ENCODE measurements around the gene SRC. TPM values are rescaled to one million over a fixed set of nuclear protein-coding genes. Genes with fewer than 3 reads are reported as not detected.

The SRC gene
- total RNA-seq, 1 experiment from 2014 or later, result 55.6 TPM

DNA sequence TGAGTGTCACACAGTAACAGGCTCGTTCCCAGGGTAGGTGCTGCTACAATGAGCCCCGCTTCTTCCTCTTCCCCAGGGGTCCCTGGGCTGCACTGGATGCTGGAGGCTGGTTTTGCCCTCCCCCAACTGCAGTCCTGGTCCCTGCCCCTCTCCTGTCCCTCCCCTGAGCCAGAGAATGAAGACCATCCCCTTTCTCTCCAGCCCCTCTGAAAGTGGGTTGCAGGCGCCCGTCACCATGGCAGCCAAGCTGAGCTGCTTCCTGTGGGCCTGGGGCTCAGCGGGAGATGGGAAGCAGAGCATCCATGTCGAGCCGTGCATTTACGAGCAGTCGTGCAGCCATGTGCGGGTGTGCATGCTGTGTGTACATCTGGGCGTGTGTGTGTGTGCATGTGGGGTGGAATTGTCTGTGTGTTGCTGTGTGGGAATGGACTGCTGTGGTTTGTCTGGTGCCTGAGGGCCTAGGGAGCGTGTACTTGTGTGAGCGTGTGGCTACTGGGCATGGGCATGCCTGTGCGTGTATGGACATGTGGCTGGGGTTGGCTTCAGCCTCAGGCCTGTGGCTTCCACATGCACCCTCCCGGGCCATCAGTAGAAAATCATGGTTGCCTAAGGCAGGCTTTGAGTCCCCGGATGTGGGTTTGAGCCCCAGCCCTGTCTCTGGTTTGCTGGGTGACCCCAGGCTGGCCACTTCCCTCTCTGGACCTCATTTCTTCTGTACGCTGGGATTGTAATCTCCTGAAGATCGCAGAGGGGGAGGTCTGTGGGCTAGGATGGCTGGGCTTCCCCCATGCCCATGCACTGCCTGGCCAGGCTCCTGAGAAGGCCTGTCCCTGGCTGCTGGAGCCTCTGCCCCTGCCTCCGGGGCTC lies 48.8 kb downstream of the SRC start:
- H3K9me2 ChIP-seq (replicated peaks; ENCODE audit: low read length), result no peaks in the 10 kb centered on the region
- H3K4me3 ChIP-seq (ENCODE audit: low read length), result no peak overlapping the region
- no peak overlapping the region for H3K27ac ChIP-seq (ENCODE audit: low read length)
- ChIA-PET POLR2A (ENCODE audit: unreplicated experiment) (no interaction called here), CTCF (no interaction called here)
- no peaks in the 10 kb centered on the region for H3K79me2 ChIP-seq (ENCODE audit: low read length)
- no peak for ATAC-seq
- H3K27me3 ChIP-seq (ENCODE audit: low read length), result no peaks in the 10 kb centered on the region
- H3F3A ChIP-seq (ENCODE audit: low read length, unreplicated experiment), result no peaks in the 10 kb centered on the region
- no peaks in the 10 kb centered on the region for H3K9me3 ChIP-seq (ENCODE audit: low read length)
- no peak overlapping the region for H2AFZ ChIP-seq (ENCODE audit: low read length)
- no TSS peak for BruUV-seq (replicated peaks)
- no peak overlapping the region for H3K9ac ChIP-seq (ENCODE audit: low read length)
- peaks cover 16% of the 10 kb centered on the region for H3K36me3 ChIP-seq (ENCODE audit: low read depth, low read length)
- H4K20me1 ChIP-seq (ENCODE audit: low read length), result no peaks in the 10 kb centered on the region
- no peak for DNase-seq
- TF ChIP-seq EZH2 (IDR thresholded peaks at IDR 0.05; ENCODE audit: low read length, unreplicated experiment) (no peak), EZH2phosphoT487 (IDR thresholded peaks at IDR 0.05; ENCODE audit: borderline replicate concordance, low read length) (no peak)
- TF ChIP-seq, protein P1, sequence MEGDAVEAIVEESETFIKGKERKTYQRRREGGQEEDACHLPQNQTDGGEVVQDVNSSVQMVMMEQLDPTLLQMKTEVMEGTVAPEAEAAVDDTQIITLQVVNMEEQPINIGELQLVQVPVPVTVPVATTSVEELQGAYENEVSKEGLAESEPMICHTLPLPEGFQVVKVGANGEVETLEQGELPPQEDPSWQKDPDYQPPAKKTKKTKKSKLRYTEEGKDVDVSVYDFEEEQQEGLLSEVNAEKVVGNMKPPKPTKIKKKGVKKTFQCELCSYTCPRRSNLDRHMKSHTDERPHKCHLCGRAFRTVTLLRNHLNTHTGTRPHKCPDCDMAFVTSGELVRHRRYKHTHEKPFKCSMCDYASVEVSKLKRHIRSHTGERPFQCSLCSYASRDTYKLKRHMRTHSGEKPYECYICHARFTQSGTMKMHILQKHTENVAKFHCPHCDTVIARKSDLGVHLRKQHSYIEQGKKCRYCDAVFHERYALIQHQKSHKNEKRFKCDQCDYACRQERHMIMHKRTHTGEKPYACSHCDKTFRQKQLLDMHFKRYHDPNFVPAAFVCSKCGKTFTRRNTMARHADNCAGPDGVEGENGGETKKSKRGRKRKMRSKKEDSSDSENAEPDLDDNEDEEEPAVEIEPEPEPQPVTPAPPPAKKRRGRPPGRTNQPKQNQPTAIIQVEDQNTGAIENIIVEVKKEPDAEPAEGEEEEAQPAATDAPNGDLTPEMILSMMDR (conservative IDR thresholded peaks at IDR 0.05; ENCODE audit: low read depth, low read length), result no peak
- intact Hi-C loops (cut with micrococcal nuclease), result no loop called here
- H3K4me2 ChIP-seq (ENCODE audit: low read length), result no peak overlapping the region
- no peaks in the 10 kb centered on the region for H3K4me1 ChIP-seq (ENCODE audit: insufficient read depth, low read length)

- no peaks in the 10 kb centered on the region for H3K79me2 ChIP-seq (ENCODE audit: low read length)
- no peaks in the 10 kb centered on the region for H3K27me3 ChIP-seq (ENCODE audit: low read length)
- no peaks in the 10 kb centered on the region for H4K20me1 ChIP-seq (ENCODE audit: low read length)
- no peak for TF ChIP-seq EZH2 (IDR thresholded peaks at IDR 0.05; ENCODE audit: low read length, unreplicated experiment)
- TF ChIP-seq, protein P1 (conservative IDR thresholded peaks at IDR 0.05; ENCODE audit: low read depth, low read length), result no peak
- TF ChIP-seq EZH2phosphoT487 (IDR thresholded peaks at IDR 0.05; ENCODE audit: borderline replicate concordance, low read length), result no peak
- ATAC-seq (no peak), DNase-seq (no peak)
- H3K27ac ChIP-seq (ENCODE audit: low read length), result no peak overlapping the region
- intact Hi-C loops (cut with micrococcal nuclease), result no loop called here
- ChIA-PET CTCF (no interaction called here), POLR2A (ENCODE audit: unreplicated experiment) (no interaction called here)
- H3K9me3 ChIP-seq (ENCODE audit: low read length), result no peaks in the 10 kb centered on the region
- no peak overlapping the region for H3K4me3 ChIP-seq (ENCODE audit: low read length)
- no peak overlapping the region for H2AFZ ChIP-seq (ENCODE audit: low read length)
- no peak overlapping the region for H3K4me2 ChIP-seq (ENCODE audit: low read length)
- BruUV-seq (replicated peaks), result no TSS peak
- no peaks in the 10 kb centered on the region for H3K9me2 ChIP-seq (replicated peaks; ENCODE audit: low read length)
- no peaks in the 10 kb centered on the region for H3F3A ChIP-seq (ENCODE audit: low read length, unreplicated experiment)
- no peak overlapping the region for H3K9ac ChIP-seq (ENCODE audit: low read length)
- H3K36me3 ChIP-seq (ENCODE audit: low read depth, low read length), result peaks cover 15% of the 10 kb centered on the region
- no peaks in the 10 kb centered on the region for H3K4me1 ChIP-seq (ENCODE audit: insufficient read depth, low read length)
Measured at GRCh38 chr20:37395410-37395797, 49.5 kb downstream of the SRC start.

DNA sequence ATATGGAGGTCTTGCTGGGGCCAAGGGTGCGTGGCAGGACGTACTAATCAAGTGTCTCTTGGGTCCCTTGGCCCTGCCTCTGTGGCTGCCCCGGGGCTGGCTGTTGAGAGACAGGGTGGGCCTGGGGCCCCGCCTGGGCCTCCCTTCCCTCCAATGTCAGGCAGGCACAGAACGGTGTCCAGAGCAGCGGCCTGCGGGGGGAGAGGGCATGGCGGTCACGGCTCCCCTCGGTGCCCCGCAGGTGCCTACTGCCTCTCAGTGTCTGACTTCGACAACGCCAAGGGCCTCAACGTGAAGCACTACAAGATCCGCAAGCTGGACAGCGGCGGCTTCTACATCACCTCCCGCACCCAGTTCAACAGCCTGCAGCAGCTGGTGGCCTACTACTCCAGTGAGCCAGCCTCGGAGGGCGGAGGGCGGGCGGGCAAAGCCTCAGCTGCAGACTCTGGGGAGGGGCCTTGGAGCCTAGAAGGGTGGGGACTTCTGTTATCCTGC lies 50.0 kb downstream of the SRC start:
- intact Hi-C loops (cut with micrococcal nuclease), result no loop called here
- Histone ChIP-seq H3K9me2 (replicated peaks; ENCODE audit: low read length) (no peaks in the 10 kb centered on the region), H2AFZ (ENCODE audit: low read length) (no peak overlapping the region), H3K4me2 (ENCODE audit: low read length) (no peak overlapping the region), H3K9me3 (ENCODE audit: low read length) (no peaks in the 10 kb centered on the region), H4K20me1 (ENCODE audit: low read length) (no peaks in the 10 kb centered on the region), H3K27me3 (ENCODE audit: low read length) (no peaks in the 10 kb centered on the region), H3K4me1 (ENCODE audit: insufficient read depth, low read length) (no peaks in the 10 kb centered on the region), H3F3A (ENCODE audit: low read length, unreplicated experiment) (no peaks in the 10 kb centered on the region), H3K4me3 (ENCODE audit: low read length) (no peak overlapping the region), H3K27ac (ENCODE audit: low read length) (no peak overlapping the region), H3K9ac (ENCODE audit: low read length) (no peak overlapping the region), H3K79me2 (ENCODE audit: low read length) (no peaks in the 10 kb centered on the region), H3K36me3 (ENCODE audit: low read depth, low read length) (peaks cover 15% of the 10 kb centered on the region)
- ATAC-seq, result no peak
- BruUV-seq (replicated peaks), result no TSS peak
- TF ChIP-seq EZH2phosphoT487 (IDR thresholded peaks at IDR 0.05; ENCODE audit: borderline replicate concordance, low read length), result no peak
- ChIA-PET CTCF (no interaction called here), POLR2A (ENCODE audit: unreplicated experiment) (no interaction called here)
- DNase-seq, result no peak

All from PC-3 (cell line).